ENCODE measurements around the gene SFMBT1.

SFMBT1 gene

GRCh38 chr3:52986938-52987337 is 58.9 kb downstream of the SFMBT1 start:
- no peak for DNase-seq (ENCODE audit: low read depth)

GRCh38 chr3:52986049-52986448 is 59.8 kb downstream of the SFMBT1 start:
- no peak for DNase-seq (ENCODE audit: low read depth)

GRCh38 chr3:52983828-52984227 is 62.0 kb downstream of the SFMBT1 start:
- no peak for DNase-seq (ENCODE audit: low read depth)

- DNase-seq (ENCODE audit: low read depth), result peak; percentile 17
Measured at GRCh38 chr3:52983336-52983807, 62.5 kb downstream of the SFMBT1 start.

GRCh38 chr3:52982839-52983238 is 63.0 kb downstream of the SFMBT1 start:
- no peak for DNase-seq (ENCODE audit: low read depth)

GRCh38 chr3:52979190-52979983 is 66.5 kb downstream of the SFMBT1 start:
- no peak for DNase-seq (ENCODE audit: low read depth)

GRCh38 chr3:52978109-52978754 is 67.6 kb downstream of the SFMBT1 start:
- DNase-seq (ENCODE audit: low read depth), result no peak

- DNase-seq (ENCODE audit: low read depth), result no peak
Measured at GRCh38 chr3:52973806-52974205, 72.1 kb downstream of the SFMBT1 start.

- no peak for DNase-seq (ENCODE audit: low read depth)
Measured at GRCh38 chr3:52971895-52972294, 74.0 kb downstream of the SFMBT1 start.

- DNase-seq (ENCODE audit: low read depth), result no peak
Measured at GRCh38 chr3:52967398-52967797, 78.5 kb downstream of the SFMBT1 start.

GRCh38 chr3:52962160-52962559 is 83.7 kb downstream of the SFMBT1 start:
- DNase-seq (ENCODE audit: low read depth), result no peak

- DNase-seq (ENCODE audit: low read depth), result no peak
Measured at GRCh38 chr3:52959773-52960172, 86.1 kb downstream of the SFMBT1 start.

- no peak for DNase-seq (ENCODE audit: low read depth)
Measured at GRCh38 chr3:52939600-52939999, 106.3 kb downstream of the SFMBT1 start.

- no peak for DNase-seq (ENCODE audit: low read depth)
Measured at GRCh38 chr3:52934630-52935530, 111.0 kb downstream of the SFMBT1 start.

GRCh38 chr3:52931889-52932288 is 114.0 kb downstream of the SFMBT1 start:
- no peak for DNase-seq (ENCODE audit: low read depth)

- no peak for DNase-seq (ENCODE audit: low read depth)
Measured at GRCh38 chr3:52931328-52931727, 114.5 kb downstream of the SFMBT1 start.

- DNase-seq (ENCODE audit: low read depth), result no peak
Measured at GRCh38 chr3:52930748-52931147, 115.1 kb downstream of the SFMBT1 start.

GRCh38 chr3:52926554-52926953 is 119.3 kb downstream of the SFMBT1 start:
- DNase-seq (ENCODE audit: low read depth), result no peak

GRCh38 chr3:52925405-52926313 is 120.2 kb downstream of the SFMBT1 start:
- no peak for DNase-seq (ENCODE audit: low read depth)

GRCh38 chr3:52923963-52924362 is 121.9 kb downstream of the SFMBT1 start:
- DNase-seq (ENCODE audit: low read depth), result no peak

- DNase-seq (ENCODE audit: low read depth), result no peak
Measured at GRCh38 chr3:52920841-52921240, 125.0 kb downstream of the SFMBT1 start.
